ENCODE measurements around the gene RASL10A.

Gene RASL10A

DNA sequence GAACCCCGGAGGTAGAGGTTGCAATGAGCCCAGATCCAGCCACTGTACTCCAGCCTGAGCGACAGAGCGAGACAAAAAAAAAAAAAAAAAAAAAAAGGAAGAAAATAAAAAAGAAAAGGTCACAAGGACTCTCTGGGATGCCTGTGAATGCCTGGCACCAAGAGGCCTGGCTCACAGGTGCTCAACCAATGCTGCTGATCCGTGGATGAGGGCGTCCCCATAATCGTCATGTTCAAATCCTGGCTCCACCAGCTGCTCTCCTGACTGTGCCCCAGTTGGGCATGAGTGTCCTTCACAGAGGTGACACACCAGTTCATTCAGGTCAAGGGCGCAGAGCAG is 9.7 kb downstream of the RASL10A start:
- no peak for DNase-seq (ENCODE audit: low read depth)

DNA sequence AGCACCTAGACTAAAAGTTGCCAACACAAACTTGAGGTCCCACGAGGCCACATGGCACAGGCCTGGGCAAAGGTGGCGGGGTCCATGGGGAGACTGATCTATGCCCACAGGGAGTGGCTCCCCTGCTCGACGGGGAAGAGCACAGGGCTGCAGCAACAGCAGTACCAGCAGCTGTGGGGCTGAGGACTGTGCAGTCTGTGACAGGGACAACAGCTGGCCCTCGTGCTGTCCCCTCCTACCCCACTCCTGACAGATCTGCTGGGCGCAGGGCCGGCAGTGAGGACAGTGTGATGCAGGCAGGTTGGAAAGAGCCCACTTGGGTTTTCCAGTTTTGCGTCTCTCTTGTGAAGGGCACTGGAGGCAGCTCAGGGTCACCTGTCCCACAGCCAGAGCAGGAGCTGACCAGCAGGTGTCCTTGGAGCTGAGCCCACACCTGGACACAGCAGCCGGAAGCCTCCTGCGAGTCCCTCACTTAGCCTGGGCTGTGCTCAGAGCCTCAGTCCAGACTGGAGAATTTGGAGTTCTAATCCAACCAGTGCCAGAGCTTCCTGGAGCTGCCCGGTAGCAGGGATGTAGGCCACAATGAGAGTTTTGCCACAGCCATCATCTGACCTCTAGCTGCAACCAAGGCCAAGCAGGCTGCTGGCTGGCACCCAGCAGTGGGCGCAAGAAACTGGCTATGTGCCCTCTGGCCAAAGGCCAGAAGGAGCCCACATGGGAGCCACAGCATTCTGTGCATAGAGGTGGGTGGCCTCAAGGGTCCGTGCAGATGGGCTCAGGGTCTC is 12.6 kb downstream of the RASL10A start:
- no peak for DNase-seq (ENCODE audit: low read depth)

DNA sequence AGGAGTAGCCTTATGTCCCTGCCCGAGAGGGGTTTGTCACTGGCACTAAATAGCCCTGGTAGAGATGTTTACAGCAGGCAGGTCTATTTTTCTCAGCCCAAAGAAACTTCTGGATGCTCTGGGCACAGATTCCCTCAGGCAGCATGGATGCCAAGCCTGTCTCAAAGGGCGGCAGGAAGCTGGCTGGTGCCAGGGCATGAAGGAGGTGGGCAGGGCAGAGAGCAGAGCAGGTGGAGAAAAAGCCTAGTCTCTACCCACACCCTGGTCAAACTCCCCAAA is 13.2 kb downstream of the RASL10A start:
- DNase-seq (ENCODE audit: low read depth), result no peak

DNA sequence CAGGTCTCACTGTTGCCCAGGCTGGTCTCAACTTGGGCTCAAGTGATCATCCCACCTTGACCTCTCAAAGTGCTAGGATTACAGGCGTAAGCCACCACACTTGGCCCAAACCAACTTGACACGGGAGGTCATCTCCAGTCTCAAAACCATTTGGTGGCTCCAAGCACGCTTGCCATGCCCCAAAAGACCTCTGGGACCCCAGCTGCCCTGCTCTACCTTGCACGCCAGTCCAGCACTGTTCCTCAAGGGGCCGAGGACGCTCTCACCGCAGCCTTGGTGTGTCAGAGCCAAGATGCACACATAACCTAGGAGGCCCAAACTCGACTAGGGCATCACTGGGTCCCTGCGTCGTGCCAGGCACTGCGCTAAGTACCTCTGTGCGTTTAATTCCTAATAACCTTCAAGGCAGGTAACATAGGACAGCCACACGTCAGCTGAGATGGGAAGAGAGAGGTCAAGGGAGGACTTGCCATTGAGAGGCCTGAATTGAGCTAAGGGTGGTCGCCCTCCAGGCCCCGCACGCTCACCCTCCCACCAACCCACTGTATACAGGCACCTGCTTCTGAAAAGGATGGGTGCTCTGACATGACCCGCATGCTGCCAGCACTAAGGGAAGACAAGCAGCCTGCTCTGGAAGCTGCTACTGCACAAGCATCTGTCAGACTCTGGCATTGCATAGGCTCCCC is 13.6 kb downstream of the RASL10A start:
- DNase-seq (ENCODE audit: low read depth), result no peak

DNA sequence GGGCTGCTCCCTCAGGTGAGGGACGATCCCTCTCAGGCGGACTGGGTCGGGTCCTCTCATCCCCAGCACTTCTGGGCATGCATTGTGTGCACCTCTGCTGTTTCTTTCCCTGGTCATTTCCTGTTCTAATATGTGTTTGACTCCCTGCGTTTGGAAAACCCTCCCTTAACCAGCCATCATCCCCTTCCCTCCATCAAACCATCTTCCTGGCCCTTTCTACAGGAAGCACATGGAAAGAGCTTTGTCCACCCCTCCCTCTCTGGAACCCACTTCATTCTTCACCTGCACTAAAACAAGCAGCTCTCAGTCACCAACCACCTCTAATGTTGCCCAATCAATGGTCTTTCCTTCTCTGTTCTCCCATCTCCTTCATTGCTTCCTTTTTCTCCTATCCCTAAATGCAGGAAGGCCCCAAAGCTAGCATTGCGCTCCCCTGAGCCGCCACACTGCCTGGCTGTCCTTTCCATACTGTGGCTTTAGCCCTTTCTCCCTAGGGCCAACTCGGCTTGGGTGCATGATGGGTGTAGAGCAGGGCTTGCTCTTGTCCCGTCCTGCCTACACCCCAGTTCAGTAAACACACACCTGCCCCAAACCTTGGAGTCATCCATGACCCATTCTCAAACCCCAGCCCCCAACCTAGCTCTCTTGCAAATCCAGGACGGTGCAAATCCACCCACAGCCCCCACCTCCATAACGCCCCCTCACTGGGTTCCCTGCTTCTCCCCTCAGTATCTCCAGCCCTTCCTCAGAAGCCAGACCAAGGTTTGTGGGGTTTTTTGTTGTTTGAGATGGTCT is 14.5 kb downstream of the RASL10A start:
- no peak for DNase-seq (ENCODE audit: low read depth)

DNA sequence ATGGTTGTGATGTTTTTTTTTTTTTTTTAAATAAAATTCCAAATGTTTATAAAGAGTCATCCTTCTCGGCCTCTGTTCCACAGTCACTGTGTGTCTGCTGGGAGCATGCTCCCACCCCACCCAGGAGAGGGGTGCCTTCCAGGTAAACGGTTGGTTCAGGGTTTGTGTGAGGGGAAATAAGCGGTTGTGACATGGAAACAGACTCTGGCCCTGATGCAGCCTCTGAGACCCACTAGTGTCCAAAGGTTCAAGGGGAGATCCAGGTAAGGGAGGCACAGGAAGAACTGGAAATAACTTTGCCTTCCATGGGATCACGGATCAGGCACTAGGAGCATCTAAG is 15.1 kb downstream of the RASL10A start:
- DNase-seq (ENCODE audit: low read depth), result no peak

DNA sequence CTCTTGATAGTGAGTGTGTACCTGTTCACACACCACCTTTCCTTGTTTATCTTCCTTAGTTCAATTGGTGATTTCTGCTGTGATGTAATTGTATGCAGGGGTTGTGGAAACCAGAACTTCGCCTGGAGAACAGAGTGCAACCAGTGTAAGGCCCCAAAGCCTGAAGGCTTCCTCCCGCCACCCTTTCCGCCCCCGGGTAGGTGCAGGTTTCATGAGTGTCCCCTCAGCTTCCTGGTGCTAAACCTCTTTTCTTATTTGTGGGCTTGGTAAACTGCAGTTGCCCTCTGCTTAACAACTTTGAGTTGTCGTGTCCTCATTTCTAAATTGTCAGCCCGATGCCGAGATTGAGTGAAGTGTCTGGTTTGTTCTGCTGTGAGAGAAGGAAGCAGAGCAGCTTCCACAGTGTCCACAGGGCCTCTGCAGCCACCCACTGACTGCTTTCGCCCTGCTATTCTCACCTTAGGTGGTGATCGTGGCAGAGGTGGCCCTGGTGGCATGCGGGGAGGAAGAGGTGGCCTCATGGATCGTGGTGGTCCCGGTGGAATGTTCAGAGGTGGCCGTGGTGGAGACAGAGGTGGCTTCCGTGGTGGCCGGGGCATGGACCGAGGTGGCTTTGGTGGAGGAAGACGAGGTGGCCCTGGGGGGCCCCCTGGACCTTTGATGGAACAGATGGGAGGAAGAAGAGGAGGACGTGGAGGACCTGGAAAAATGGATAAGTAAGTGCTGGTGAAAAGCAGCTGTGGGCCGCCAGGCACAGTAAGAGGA is 16.2 kb downstream of the RASL10A start:
- no peak for DNase-seq (ENCODE audit: low read depth)

DNA sequence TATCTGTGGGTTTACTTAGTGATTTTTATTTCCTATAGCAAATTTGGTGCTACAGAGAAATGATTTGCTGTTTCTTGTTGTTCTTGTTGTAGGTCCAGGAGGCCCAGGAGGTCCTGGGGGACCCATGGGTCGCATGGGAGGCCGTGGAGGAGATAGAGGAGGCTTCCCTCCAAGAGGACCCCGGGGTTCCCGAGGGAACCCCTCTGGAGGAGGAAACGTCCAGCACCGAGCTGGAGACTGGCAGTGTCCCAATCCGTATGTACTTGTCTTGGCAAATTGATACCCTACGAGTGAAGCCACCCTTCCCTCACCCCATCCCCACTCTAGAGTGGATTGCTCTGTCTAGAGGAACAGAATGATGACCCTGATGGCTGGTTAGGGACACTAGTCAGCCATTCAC is 16.9 kb downstream of the RASL10A start:
- no peak for DNase-seq (ENCODE audit: low read depth)

DNA sequence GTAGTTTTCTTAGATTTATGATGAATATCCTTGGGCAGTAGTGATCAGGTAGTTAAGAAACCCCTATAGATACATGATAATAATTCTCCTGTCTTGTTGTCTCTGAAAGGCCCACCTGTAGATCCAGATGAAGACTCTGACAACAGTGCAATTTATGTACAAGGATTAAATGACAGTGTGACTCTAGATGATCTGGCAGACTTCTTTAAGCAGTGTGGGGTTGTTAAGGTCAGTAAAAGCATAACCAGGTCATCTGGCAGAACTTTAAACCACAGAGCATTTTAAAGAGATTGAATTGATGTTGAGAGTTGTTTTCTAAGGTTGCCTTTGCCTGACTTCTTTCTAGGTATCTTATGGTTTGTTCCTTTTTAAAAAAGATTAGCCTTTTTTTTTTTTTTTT is 23.1 kb downstream of the RASL10A start:
- no peak for DNase-seq (ENCODE audit: low read depth)

DNA sequence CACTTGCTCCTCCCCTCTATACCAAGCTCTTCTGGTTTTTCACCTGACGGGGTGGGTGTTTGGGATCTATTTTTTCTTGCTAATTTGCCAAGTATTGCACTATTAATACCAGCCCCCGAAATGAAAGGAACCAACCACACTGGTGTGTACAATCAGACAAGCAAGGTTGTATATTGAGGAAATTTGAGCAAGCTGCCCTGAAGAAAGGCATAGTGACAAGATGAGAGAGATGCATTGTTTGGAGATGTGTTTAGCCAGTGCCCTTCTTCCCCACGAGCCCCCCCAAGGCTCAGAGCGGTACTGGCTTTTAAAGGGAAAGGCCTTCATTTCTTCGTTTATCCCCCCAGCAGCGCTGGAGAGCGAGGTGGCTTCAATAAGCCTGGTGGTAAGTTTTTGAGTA is 24.3 kb downstream of the RASL10A start:
- no peak for DNase-seq (ENCODE audit: low read depth)

DNA sequence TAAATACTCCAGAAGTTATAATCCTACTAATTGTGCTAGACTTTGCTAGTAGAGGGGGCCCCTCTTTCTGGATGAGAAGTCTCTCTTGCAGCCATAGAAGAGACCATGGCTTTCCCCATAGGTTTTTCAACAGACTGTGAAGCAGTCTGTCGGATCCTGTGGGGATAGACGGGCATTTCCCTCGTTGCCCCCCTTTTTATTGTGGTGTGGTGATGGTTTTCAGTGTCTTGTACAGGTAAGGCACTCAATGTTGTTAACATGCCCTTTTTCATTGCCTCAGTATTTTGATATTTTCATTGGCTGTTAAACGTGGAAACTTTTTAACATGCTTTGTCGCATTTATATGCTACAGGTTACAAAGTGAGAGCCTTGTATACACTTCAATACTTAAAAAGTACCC is 25.4 kb downstream of the RASL10A start:
- no peak for DNase-seq (ENCODE audit: low read depth)

DNA sequence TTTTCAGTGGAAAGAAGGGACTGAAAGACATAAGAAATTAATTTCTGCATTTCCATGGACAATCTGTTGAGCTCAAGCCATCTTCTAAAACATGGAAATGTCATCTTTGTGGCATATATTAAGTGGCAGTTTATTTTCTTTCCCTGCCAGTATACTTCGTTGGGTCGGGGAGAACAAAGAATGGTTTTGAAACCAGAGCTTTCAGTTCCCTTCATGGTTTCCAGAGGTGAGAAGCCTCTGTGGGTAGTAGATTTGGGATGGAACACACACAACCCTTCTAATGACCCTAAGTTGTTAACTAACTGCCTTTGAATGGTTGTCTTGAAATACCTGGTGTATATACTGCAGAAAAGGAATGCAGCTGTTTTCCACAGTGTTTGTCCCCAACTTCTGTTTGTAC is 26.7 kb downstream of the RASL10A start:
- DNase-seq (ENCODE audit: low read depth), result no peak

DNA sequence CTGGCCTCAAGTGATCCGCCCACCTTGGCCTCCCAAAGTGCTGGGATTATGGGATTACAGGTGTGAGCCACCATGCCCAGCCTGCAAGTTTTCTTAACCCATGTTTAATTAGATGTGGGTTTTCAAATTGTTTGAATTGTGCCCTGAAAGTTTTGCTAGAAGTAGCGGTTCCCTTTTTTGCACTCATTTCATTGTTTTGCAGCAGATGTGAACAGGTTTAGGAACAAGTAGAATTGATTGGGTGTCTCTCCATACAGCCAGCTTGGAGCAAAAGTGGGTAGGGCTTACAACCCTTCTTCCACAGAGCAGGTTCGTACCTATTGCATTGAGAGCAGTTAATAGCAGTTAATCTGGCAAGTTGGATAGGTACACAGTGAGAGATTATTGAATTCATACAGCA is 31.3 kb downstream of the RASL10A start:
- DNase-seq (ENCODE audit: low read depth), result no peak

DNA sequence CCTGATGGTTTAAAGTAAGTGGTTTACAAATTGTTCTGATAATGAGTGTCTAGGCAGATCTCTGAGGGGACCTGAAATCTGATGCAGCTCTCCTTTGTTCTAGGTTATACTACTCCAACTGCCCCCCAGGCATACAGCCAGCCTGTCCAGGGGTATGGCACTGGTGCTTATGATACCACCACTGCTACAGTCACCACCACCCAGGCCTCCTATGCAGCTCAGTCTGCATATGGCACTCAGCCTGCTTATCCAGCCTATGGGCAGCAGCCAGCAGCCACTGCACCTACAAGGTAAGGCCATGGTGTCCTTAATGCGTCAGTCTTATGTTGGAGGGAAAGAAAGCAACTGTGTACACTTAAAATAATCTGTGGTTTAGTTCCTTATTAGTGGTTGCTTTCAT is 37.6 kb downstream of the RASL10A start:
- DNase-seq (ENCODE audit: low read depth), result no peak

DNA sequence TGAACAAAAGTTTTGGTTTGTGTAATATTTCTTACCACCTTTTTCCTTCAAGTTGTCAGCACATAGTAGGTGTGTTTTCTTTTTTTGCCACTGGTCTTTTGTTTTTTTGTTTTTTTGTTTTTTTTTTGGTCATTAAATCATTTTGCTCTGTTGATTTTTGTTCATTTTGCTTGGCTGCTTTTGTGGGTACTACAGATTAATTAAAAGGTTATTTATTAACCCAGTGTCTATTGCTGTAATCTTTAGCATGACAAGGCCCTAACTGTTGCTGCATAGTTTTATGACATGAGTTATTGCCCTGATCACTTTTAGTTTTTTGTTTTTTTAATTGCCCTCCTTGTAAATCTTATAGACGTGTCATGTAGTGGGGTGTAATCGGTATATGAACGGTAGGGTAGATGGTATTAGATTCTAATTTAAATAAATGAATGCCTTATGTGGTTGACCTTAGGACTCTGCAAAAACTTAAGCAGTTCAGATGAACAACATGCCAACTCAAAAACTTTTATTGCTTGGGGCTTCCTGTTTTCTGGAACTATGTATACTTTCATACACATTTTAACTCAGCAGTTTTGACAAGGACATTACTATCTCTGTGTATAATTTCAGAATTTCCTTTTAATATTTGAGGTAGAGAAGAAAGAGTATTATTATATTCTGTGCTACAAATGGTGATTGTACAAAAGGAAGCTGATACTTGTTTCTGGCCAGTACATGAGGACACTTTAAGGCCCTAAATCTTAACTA is 39.5 kb downstream of the RASL10A start:
- DNase-seq (ENCODE audit: low read depth), result no peak

DNA sequence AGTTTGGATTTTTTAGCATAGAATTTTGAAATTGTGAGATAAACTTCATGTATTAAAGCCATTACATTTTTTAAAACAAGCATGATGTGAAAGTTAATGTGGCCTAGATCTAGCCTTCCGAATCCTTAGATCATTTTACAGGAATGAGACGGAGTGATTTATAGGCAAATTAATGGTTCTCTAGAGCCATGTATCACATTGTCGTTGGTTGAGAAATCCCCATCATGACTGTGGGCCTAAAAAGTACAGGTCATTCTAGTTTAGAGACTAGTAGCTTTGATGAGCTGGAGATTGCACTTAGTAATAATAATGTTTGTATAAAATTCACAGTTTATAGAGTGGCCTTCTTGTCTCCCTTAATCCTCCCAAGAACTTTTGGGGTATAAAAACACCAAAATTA is 40.3 kb downstream of the RASL10A start:
- no peak for DNase-seq (ENCODE audit: low read depth)

DNA sequence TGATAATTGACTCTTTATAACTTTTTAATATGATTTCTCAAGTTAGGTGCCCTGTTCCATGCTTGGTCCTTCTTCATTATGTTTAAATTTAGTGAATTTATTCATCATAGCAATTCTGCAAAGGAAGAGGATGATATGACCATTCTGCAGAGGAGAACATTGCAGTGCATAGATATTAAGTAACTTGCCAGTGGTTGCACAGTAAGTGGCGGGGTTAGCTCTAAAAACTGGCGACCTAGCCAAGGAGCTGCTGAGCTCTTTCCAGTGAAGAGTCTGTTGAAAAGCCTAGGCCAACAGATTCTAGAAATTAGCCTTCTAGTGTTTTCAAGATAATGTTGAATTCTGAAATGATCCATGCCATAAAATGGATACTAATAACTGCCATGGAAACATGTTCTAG is 42.9 kb downstream of the RASL10A start:
- no peak for DNase-seq (ENCODE audit: low read depth)

DNA sequence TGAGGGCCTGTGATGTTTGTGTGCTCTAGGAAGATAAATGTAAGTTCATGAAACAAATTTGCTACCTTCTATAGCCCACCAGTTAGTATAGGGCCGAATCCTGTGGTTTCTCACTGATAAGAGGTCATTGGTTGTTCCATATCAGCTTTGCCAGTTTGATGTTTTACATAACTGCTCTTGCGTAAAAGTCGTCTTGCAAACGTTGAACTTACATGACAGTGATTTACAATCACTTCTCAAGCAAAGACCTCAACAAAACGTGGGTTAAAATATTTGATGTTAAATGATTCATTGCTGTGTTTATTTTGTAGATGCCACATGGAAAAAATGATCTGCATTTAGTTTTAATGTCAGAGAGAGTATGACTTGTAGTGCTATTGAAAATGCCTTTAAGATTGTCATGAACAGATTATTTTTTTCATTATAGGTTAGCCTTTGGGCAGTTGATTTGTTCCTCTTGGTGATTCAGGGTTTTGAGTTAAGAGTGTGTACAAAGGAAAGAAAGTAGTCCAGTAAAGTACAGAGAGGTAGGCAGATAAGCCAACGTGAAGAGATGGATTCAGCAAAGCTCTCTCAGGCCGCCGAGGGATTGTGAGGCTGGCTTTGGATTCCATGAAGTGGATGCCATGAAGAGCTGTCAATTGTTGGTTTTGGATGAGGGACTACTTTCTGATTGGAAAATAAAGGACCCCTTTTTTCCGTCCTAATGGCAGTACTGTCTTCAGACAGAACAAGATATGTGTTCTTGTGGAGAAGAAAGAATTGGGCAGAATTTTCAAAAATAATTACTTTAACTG is 44.8 kb downstream of the RASL10A start:
- no peak for DNase-seq (ENCODE audit: low read depth)

DNA sequence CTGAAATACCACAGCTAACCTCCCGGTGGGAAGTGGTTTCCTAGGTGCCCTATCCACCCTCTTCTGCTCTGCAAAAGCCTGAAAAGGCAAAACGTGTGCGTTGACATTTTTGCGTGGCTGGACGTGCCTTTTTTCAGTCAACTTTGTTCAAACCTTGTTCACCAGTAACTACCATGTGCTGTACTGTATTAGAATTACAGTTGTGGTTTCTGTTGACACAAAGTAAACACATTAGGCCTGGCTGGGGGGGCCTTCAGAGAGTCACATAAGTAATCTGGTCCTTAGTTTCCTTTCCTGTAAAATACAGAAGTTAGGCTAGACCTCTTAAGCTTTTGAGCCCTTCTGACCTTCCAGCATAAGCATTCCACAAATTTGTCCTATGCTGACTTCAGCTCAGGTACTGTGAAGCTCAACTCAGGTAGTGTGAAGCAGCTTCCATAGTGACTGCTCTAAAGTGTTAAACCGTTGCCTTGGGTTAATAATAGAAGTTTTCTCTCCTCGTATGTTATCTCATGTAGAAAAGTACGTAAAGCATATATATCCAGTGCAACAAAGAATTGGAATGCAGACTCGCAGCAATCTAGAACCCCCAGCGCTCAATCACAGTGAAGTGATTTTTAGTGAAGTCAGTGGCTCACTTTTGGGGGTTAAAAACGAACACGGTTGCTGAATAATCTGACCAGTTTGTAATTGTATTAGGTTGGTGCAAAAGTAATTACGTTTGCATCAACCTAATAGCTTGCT is 45.6 kb downstream of the RASL10A start:
- DNase-seq (ENCODE audit: low read depth), result no peak

DNA sequence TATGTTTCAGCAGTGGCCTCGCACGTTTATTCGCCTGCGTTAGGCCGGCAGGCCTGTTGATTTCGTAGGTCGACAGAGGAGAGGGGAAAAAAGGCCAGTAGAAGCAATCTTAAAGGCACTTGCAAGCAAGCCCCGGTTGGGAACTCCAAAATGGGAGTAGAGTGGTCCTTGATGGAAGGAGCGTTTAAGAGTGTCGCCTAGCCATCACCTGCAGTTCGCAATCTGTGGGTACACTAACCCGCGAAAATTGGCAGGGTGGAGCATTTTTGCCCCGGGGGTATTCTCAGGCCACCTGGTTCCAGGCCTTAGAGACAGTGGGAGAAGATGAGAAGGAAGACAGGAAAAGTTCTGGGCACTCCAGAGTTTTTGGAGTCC is 46.3 kb downstream of the RASL10A start:
- DNase-seq (ENCODE audit: low read depth), result no peak
